GM19467 (cell line): ENCODE data around the gene FRMD3.

ENCODE experiments used
- ATAC-seq: cut with Tn5 transposase; IDR thresholded peaks from one replicate; pipeline ENCODE4 v1.9.1; 2021; ENCODE audit warnings: mild to moderate bottlenecking, moderate library complexity; ENCODE audit not compliant: unreplicated experiment

The FRMD3 gene

DNA sequence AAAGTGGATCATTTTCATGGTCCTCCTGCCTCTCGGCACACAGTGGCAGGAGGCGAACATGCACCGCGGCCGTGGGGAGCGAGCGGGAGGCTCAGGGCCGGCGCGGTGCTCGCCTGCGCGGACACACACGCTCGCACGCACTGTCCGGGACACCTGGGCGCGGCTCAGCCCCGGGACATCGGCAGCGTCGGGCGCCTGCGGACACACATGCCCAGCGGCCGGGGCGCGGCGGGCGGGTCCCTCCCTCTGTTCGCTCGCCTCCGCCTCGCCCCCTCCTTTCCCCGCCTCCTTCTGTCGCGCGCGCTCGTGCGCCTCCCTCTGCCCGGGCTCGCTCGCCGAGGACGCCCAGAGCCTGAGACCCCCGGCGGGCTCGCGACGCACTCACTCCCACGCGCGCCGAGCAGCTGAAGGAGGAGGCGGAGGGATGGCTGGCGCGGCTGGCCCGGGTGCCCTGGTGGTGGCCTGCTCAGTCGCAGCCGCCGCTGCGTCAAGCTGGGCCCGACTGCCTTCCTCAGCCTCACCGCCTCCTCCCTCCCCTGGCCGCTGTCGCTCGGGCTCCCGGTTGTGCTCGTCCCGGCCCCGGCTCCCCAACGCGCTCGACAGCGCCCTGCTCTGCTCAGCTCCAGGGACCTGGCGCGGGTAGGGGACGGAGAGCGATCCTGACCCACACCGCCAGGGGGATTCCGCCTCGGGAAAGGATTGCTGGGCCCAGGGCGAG is at the start of gene FRMD3:
TSS of gene FRMD3 (minus strand) at position 230 of the 718 bp plus-strand sequence. CDS start at position 60, 170 bp downstream.
- peak; percentile 56 for ATAC-seq

DNA sequence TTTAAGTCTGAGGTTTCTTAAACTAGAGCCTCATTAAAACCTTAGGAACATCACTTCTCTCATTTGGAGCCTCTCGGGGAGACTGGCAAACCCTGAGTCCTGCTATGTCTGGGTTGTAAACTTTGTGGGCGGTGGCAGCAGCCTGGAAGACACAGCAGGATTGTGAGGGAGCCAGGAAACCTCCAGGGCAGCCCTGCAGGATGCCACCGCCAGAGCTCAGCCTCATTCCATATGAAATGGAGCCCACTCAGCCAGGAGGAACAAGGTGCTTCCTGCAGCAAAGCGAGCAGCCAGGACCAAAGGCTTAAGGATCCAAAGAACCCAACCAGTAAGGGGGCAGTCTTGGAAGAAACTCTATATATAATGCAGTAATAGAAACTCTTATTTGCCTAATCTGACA is 46.8 kb upstream of the FRMD3 start:
- no peak for ATAC-seq

DNA sequence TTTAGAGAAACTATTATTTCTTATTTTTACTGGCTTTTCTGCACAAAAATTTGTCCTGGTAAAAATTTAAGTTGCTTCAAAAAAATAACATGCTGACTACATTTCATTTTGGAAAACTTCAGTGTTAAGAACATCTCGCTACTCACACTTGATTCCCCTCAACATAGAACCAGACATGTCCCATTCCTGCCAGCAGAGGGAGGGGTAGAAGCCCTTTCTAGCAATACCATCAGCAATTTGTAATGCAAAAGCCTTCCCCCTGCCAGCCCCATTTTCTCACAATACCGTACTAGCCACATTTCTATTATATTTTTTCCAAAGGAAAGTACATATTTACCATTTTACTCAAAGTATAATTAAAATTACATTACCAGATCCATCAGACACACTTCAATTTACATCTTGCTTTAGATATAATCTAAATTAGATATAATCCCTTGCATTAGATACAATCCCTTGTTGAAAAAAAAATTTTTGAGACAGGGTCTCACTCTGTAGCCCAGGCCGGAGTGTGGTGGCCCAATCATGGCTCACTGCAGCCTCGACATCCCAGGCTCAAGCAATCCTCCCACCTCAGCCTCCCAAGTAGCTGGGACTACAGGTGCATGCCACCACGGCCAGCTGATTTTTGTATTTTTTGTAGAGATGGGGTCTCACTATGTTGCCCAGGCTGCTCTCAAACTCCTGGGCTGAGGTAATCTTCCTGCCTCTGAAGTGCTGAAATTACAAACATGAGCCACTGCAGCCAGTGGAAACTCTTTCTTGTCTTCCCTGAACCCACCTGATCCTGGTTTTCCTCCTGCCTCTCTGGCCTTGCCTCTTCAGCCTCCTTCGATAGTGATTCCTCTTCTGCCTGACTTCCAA is 45.2 kb upstream of the FRMD3 start:
- ATAC-seq = no peak

DNA sequence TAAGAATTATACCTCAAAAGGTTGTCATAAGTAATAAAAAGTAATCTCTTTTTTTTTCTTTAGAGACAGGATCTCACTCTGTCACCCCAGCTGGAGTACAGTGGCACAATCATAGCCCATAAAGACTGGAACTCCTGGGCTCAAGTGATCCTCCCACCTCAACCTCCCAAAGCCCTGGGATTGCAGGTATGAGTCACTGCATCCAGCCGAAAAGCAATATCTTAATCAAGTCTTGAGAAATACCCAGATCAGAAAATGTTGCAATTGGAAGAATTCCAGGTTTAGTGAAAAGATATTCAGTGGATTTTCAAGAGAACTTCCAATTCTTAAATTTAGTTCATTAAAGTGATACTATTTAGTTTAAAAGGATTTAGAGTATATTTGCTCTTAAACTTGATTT is 43.8 kb upstream of the FRMD3 start:
- no peak for ATAC-seq

DNA sequence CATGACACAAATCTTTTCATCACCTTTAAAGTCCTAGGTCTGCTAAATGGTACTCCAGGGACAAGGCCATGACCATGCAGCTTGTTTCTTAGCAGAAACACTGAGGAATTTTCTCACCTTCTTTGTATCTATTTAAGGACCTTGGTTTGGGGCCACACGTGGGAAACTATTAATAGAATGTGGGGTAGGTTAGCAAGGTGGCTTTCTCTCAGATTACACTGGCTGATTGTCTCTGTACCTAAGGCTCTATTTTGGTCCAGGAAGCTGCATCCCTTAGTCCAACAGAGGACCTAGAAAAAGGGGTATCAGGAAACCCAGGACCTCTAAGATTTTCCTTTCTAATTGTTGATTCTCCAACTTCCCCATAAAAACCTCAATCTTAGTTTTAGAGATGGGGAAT is 36.3 kb upstream of the FRMD3 start:
- no peak for ATAC-seq

DNA sequence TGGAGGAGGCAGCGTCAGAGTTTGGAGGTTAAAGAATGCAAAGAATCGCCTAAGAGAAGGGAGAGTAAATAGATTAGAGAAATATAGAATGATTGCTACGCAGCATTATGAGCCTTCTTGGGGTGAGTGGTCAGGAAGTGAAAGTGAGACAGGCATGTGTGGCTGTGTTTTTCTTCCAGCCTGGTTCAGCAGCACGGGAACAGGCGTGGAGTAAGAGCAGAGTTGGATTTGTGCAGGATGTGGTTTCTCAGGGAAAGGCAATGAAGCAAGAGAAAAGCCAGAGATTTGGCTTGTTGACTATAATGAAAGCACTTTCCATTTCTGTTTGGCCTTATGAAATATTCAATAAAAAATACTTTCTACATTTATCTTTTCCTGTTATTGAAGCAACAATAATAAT is 34.3 kb upstream of the FRMD3 start:
- ATAC-seq = no peak

DNA sequence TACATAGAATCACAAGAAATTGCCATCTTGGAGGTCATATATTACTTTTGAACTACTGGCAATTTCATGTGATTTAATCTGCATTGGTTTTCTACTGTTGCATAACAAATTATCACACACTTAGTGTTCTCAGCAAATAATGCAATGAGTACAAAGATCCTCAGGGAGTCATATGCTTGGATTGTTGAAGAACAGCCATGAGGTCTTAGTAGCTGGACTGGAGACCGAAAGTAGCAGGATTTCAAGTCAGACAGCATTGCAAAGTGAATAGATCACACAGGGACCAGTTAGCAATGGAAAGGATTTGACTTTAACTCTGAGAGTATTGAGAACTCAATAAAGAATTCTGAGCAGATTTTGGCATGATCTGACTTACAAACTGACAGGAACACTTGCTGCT is 32.2 kb upstream of the FRMD3 start:
- ATAC-seq = no peak

DNA sequence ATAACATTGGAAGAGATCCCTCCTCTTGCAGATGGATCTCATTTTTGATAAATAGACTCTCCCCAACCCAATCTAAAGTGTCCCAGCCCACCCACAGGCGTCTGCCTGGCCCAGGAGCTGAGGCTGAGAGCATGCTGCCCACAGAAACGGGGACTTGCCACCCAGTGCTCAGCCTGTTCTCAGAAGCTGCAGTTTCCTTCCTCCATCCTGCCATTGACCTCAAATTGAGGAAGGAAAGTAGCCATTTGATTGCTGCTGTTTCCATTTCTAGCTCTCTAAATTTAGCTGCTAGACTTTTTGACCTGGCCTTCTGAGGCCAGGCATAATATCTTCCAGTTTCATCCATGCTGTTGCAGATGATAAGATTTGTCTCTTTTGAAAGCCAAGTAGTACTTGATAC is 31.1 kb upstream of the FRMD3 start:
- no peak for ATAC-seq

DNA sequence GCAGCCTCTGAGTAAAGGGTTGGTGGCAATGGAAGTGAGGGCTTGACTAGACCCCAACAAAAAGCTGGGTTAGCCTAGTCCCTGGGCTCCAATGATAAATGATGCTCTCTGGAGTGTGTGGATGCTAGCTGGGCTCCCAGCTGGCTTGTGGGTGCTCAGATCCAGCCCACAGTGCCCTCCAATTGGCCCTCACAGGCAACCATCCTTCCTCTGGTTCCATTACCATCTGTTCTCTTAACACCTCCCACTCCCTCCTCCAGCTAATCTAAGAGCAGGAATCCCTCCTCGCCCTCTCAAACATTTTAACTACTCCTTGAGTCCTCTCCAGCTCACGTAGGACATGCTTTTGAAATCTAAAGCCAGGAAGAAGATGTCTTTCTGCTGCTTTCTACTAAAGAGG is 25.2 kb upstream of the FRMD3 start:
- ATAC-seq = no peak

DNA sequence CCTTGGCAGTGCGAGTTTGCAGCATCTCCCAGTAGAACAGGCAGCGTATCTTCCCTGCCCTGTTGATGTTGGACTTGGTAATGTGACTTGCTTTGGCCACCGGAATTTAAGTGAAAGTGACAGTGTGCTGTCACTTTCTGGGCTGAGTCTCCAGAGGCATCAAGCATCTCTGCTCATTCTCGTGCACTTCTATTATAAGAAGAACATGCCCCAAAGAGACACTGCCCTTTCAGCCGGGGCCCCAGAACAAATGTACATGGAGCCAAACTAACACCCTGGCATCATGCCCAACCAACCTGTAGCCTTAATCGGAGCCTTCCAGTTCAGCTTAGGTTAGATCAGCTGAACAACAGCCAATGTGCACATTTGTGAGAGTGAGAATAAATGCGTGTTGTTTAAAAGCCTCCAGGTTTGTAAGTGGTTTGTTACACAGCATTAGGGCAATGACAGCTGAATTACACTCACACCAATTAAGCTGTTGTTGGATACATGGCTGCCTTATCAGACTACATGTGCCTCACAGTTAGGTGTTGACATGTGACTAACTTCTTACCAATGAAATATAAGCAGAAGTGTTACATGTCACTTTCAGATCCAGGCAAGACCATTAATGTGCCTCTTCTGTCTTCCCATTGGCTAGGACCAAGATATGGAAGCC is 22.1 kb upstream of the FRMD3 start:
- no peak for ATAC-seq

DNA sequence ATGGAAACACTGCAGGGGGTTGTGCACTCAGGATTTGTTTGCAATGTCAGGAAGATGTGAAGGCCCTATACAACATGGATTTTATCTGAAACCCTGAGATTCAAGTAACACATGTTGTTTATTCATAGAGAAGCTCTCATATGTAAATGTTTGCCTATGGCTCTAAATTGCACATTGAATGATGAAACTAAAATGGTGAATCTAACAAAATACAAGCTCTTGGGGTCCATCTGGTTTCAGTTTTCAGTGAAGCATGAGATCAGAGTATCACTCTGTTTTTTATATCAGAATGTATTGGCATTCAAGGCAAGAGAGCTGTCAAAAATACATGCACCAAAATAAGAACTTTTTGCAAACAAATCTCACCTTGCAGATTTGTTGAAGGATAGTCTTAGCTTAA is 19.6 kb upstream of the FRMD3 start:
- ATAC-seq = no peak

DNA sequence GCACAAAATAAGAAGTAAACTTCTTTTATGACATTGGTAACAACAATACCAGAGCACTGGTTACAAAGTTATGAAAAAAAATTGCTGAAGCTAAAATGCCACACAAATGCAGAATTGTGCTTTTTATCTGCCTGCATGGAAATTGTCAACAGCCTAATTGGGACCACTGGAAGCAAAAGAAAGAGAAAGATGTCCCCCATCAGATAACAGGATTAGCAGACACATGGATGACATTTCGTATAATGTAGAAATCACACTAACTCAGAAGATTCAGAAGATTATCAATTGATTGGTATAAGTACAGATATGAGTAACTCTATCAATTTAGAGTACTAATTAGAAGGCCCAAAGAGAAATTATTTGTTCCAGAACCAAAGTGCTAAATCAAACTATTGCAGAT is 19.1 kb upstream of the FRMD3 start:
- ATAC-seq = no peak

DNA sequence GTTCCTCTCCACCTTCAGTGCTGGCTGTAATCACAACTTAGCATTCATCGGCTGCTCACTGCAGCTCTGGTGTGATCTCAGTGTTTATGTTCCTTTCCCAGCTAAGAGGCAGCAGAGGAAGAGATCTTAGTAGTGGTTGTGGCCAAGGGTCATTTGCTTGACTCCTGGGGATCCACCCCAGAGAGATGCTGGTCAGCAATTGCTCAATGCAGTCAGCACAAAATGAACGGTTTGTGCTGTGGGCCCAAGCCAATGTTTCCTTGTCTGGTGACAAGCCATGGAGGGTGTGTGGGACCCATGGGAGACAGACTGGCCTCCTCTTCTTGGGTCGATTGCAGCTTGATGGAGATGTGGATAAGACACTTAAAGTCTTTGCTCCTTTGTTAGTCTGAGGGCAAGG is 16.1 kb upstream of the FRMD3 start:
- no peak for ATAC-seq

DNA sequence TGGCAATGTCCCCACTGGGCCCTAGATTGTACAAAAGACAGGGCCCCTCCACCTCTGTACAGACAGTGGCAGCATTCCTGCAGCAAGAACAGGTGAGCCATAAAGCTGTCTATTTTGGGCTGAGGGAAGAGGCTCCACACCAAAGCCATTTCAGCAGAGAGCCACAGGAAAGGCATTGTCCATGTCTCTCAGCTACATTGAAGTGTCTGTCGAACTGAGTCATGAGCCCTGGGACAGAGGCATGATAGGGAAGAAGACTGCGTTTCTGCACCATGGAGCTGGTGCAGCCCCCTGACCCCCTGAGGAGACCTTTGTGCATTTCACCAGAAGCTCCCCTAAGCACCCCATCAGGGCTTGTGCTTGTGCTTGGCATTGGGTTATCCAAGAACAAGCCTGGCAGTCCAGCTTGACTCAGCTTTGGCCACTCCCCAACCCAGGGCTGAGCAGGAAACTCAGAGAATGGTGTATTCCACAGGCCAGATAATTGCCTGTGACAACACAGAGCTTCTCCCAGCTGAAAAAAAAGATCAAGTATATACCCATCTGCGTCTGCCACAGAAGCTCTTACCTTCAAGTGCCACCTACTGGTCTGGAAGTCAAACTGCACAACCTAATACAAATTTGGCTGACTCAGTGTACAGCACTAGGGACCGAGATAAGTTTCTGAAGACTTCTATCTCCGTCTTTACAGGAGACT is 5.9 kb upstream of the FRMD3 start:
- ATAC-seq = peak; percentile 78

DNA sequence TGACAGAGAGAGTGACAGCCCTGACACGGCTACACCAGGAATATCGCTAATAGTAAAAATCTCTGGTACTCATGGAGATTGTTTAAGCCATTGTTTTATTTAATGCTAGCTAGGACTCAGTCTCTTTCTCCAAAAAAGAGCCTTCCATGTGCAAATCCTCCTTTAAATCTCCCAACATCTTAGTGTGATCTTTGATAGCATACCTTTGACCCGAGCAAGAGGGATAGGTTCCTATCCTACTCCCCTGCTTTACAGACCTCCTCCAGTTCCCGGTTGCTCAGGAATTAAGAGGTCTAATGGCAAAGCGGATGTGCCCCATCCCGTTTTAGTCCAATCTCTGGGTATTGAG is 663 bp upstream of the FRMD3 start:
- ATAC-seq = no peak

DNA sequence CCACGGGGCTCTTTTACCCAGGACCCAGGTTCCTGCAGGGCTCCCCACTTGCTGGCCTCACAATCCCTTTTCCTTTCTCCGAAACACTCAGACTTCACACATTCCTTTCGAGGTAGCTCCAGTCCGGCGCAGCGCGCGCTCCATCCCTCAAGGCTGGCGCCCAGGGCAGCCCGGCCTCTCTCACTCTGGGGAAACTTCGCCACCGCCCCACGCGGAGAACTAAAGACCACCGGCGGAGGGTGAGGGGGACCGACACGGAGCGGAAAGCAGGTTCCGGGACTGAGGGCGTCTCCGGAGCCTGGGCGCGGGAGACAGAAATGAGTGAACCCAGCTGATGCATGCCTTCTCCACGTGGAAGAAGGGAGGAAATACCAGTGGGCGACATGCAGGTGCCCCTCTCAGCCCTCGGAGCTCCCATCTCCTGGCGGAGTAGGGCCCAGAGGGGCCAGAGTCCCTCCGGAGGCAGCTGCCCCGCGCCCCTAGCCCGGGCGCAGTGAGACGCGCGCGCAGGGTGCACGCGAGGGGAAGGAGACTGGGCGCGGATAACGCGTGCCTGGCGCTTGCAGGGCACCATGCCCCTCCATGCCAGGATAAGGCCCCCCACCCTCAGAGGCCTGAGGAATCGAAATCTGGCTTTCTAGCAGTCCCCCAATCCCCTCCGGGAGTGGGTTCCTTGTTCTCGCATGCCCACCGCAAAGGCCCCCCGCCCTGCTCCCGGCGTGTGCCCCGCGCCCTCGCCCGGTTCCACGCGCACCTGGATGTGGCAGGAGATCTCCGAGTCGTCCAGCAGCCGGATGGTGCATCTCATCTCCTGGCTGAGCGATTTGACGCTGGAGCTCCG is 650 bp downstream of the FRMD3 start:
- no peak for ATAC-seq

DNA sequence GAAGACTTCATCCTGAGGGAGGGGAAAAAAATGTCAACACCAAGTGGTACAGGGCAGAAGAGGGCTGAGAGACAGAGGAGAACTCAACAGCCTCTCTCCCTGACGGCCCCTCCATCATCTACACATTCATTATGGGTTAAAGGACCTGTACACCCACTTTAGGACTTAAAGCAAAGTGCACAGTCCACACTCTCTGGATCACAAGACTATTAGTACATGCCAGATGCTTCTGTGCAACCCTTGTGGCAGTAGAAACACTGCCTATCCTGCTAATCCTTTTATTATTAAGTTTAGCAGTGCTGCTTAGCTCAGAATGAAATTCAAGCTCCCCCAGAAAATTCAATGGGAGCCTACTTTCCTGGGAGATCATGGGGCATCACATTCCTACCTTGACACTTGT is 1.9 kb downstream of the FRMD3 start:
- ATAC-seq = no peak

DNA sequence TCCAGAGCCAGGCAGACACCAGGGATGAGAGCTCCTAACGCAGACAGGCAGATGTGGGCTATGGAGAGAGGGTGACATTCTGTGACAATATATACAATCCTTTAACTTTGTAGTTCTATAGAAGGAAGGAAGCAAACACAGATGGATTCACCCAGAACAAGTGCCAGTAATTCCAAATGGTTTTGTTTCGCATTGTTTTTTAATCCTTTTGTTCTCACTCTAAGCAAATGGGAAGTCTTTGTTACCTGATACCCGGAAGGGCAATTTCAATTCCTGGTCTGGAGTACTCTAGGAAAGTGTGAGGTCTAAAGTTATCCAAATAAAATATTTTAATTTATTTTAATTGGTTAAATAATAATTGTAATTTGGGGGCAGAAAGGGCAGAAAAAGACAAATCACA is 2.5 kb downstream of the FRMD3 start:
- no peak for ATAC-seq

DNA sequence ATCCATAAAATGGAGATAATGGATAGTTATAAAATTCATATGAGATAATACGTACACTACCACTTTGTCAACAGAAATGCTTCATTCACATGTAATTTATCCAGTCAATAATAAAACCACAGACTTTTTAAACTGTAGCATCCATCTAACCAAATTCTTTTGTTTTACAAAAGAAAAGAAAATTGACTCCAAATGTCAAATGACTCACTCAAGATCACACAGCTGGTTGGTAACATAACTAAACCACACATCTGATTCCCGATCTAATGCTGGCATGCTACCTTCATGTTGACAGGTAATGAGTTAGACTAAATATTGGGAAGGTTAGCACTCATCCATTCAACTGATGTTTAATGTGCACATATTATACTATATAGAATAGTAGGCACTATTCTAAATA is 4.9 kb downstream of the FRMD3 start:
- no peak for ATAC-seq

DNA sequence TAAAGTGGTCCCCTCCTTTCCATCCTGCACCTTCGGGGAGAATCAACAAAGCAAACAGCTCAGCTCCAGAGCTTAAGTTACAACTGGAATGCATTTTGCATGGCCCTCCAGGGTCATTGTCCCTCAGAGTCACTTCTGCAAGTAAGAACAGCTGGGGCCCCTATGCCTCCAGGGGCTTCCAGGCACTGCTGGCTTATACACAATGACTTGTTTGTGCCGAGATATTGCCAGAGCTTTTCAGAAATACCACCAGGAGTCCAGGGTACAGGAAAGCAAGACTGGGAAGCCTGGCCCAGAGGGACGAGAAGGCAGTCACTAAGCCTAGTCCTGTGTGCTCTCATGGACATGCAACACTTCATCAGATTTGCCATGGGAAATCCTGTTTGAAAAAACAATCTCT is 11.3 kb downstream of the FRMD3 start:
- no peak for ATAC-seq

DNA sequence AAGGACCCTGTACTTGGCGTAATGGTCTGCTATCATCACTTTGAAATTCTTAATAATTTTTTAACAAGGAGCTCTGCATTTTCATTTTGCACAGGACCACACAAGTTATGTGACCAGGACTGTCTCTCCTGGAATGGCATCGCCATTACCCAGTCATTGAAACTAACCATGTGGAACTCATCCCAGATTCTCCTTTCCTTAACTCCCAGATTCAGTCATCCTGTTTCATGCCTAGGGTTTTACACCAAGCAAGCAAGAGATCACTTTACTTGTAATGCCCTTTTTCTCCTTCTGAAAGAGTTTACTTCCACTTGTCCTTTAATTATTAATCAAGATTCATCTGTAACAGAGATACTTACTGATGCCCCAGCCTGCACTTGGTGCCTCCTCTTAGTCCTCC is 12.0 kb downstream of the FRMD3 start:
- no peak for ATAC-seq
